Measurements from ENCODE around the gene TEK.
"Not testable (repeated sequence)": the region's sequence is repeated elsewhere in the genome, so short reads cannot be mapped to it uniquely, and the experiment has no call there.

TEK gene

GRCh38 chr9:27227192-27227591, 118.2 kb downstream of the TEK start:
- Histone ChIP-seq H3K4me1 (ENCODE audit: insufficient read depth, low read length) (no peaks in the 10 kb centered on the region), H3K27me3 (ENCODE audit: insufficient read depth, low read length, poor library complexity) (no peaks in the 10 kb centered on the region), H3K4me2 (ENCODE audit: insufficient read depth, low read length) (no peak overlapping the region), H3K4me3 (ENCODE audit: low read depth in 1 of 2, low read length in 2 of 2) (no peak overlapping the region), H4K20me1 (ENCODE audit: insufficient read depth, low read length) (no peaks in the 10 kb centered on the region), H3K36me3 (ENCODE audit: insufficient read depth, low read length) (no peaks in the 10 kb centered on the region), H3K9me3 (ENCODE audit: insufficient read depth, low read length, severe bottlenecking) (no peaks in the 10 kb centered on the region), H3K9ac (ENCODE audit: low read depth, low read length) (no peak overlapping the region), H3K27ac (ENCODE audit: low read length) (no peak overlapping the region), H2AFZ (ENCODE audit: low read depth, low read length) (no peak overlapping the region), H3K79me2 (ENCODE audit: insufficient read depth, low read length) (no peaks in the 10 kb centered on the region)
- no peak for ATAC-seq (ENCODE audit: insufficient read depth, low read depth)
- TF ChIP-seq EZH2 (IDR thresholded peaks at IDR 0.05; ENCODE audit: borderline replicate concordance, low read depth, low read length, severe bottlenecking) (no peak), CTCF (IDR thresholded peaks at IDR 0.05; ENCODE audit: borderline replicate concordance, extremely low read depth, low read length, poor library complexity, severe bottlenecking) (no peak)
- no peak for DNase-seq

GRCh38 chr9:27239648-27240047, 130.6 kb downstream of the TEK start:
- peak; percentile 5 for DNase-seq
- not testable (repeated sequence) for H2AFZ ChIP-seq (ENCODE audit: low read depth, low read length); H4K20me1 ChIP-seq (ENCODE audit: insufficient read depth, low read length); H3K79me2 ChIP-seq (ENCODE audit: insufficient read depth, low read length); H3K9ac ChIP-seq (ENCODE audit: low read depth, low read length); ATAC-seq (ENCODE audit: insufficient read depth, low read depth); H3K27me3 ChIP-seq (ENCODE audit: insufficient read depth, low read length, poor library complexity); H3K4me2 ChIP-seq (ENCODE audit: insufficient read depth, low read length); H3K36me3 ChIP-seq (ENCODE audit: insufficient read depth, low read length); H3K27ac ChIP-seq (ENCODE audit: low read length); H3K9me3 ChIP-seq (ENCODE audit: insufficient read depth, low read length, severe bottlenecking); H3K4me1 ChIP-seq (ENCODE audit: insufficient read depth, low read length); H3K4me3 ChIP-seq (ENCODE audit: low read depth in 1 of 2, low read length in 2 of 2)

DNA sequence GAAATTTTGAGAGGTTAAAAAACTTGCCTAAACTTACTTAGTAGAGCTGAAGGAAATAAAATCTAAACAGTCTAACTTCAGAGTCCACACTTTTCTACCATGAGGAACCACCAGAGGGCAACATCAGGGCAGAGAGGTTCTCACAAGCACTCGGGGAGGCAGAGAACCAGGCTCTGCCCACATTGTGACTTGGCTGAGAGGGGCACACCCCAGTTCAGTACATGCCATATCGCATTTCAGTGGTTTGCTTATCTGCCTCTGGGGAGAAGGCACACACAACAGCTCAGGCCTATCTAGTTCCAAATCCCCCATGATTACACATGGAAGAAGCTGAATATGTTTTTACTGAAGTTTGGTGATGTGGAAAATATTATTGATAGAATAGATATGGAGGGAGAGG, 138.7 kb downstream of the TEK start:
- Histone ChIP-seq H3K36me3 (ENCODE audit: insufficient read depth, low read length) (no peaks in the 10 kb centered on the region), H3K27ac (ENCODE audit: low read length) (no peak overlapping the region), H3K79me2 (ENCODE audit: insufficient read depth, low read length) (no peaks in the 10 kb centered on the region), H3K4me2 (ENCODE audit: insufficient read depth, low read length) (no peak overlapping the region), H3K9me3 (ENCODE audit: insufficient read depth, low read length, severe bottlenecking) (no peaks in the 10 kb centered on the region), H4K20me1 (ENCODE audit: insufficient read depth, low read length) (no peaks in the 10 kb centered on the region), H3K9ac (ENCODE audit: low read depth, low read length) (no peak overlapping the region), H3K27me3 (ENCODE audit: insufficient read depth, low read length, poor library complexity) (no peaks in the 10 kb centered on the region), H3K4me3 (ENCODE audit: low read depth in 1 of 2, low read length in 2 of 2) (no peak overlapping the region), H3K4me1 (ENCODE audit: insufficient read depth, low read length) (no peaks in the 10 kb centered on the region), H2AFZ (ENCODE audit: low read depth, low read length) (no peak overlapping the region)
- ATAC-seq (ENCODE audit: insufficient read depth, low read depth) (peak; percentile 62; the same call in 2 of the 3 replicates), DNase-seq (peak; percentile 11)
- TF ChIP-seq CTCF (IDR thresholded peaks at IDR 0.05; ENCODE audit: borderline replicate concordance, extremely low read depth, low read length, poor library complexity, severe bottlenecking) (peak; percentile 52), EZH2 (IDR thresholded peaks at IDR 0.05; ENCODE audit: borderline replicate concordance, low read depth, low read length, severe bottlenecking) (no peak)

DNA sequence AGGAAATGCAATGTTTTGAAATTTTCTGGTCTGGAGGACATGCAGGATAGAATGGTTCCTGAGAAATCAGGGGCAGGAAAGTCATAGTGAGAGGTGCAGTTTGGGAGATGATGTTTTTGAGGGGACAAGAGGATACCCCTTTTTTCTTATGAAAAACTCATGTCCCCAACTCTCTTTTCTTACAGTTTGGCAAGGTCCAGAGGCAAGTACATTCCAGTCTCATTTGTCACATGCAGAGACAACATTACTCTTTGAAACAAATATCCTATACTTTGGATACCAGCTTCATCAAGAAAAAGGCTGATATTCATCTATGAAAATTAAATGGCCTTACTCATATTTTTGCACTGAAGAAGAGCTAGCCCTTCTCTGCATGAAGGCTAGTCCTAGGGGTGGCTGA, 139.7 kb downstream of the TEK start:
- Histone ChIP-seq H3K4me2 (ENCODE audit: insufficient read depth, low read length) (no peak overlapping the region), H3K27me3 (ENCODE audit: insufficient read depth, low read length, poor library complexity) (no peaks in the 10 kb centered on the region), H2AFZ (ENCODE audit: low read depth, low read length) (no peak overlapping the region), H3K4me1 (ENCODE audit: insufficient read depth, low read length) (no peaks in the 10 kb centered on the region), H3K9ac (ENCODE audit: low read depth, low read length) (no peak overlapping the region), H3K36me3 (ENCODE audit: insufficient read depth, low read length) (no peaks in the 10 kb centered on the region), H3K4me3 (ENCODE audit: low read depth in 1 of 2, low read length in 2 of 2) (no peak overlapping the region), H3K9me3 (ENCODE audit: insufficient read depth, low read length, severe bottlenecking) (no peaks in the 10 kb centered on the region), H3K27ac (ENCODE audit: low read length) (no peak overlapping the region), H4K20me1 (ENCODE audit: insufficient read depth, low read length) (no peaks in the 10 kb centered on the region), H3K79me2 (ENCODE audit: insufficient read depth, low read length) (no peaks in the 10 kb centered on the region)
- ATAC-seq (ENCODE audit: insufficient read depth, low read depth) (no peak), DNase-seq (no peak)
- no peak for TF ChIP-seq CTCF (IDR thresholded peaks at IDR 0.05; ENCODE audit: borderline replicate concordance, extremely low read depth, low read length, poor library complexity, severe bottlenecking)
- TF ChIP-seq EZH2 (IDR thresholded peaks at IDR 0.05; ENCODE audit: borderline replicate concordance, low read depth, low read length, severe bottlenecking) = no peak

All from DND-41 (cell line).